Endothelial cell of umbilical vein (primary cell): Measurements from ENCODE around the gene STMN1. TPM values are rescaled to one million over a fixed set of nuclear protein-coding genes. Genes with fewer than 3 reads are reported as not detected.

ENCODE experiments used
- BruUV-seq: library from RNA; stranded (reverse); fragments of 400-500 nt; replicated peaks from 2 replicates; lab custom pipeline; 2021; lab: Mats Ljungman, UMichigan
- CTCF ChIA-PET: fragments of 300-600, 350-600 bp; sonication (Branson Sonifier 250); formaldehyde crosslinking; loops from one replicate; lab custom pipeline; 2021; ENCODE audit warnings: antibody characterized with exemption, inconsistent platforms; lab: Charles Lee
- POLR2A ChIA-PET: fragments of 300-600, 350-600 bp; sonication (Branson Sonifier 250); formaldehyde crosslinking; loops from one replicate; lab custom pipeline; 2021; ENCODE audit warnings: antibody characterized with exemption, inconsistent platforms; lab: Charles Lee
- DNase-seq: peaks from one replicate; pipeline ENCODE4 v3.0.0-alpha.2; 2011; ENCODE audit warnings: low read depth, low spot score
- FAIRE-seq: peaks from 2 replicates; lab custom pipeline; 2011; peaks lifted over from hg19 to GRCh38; lab: Jason Lieb, UNC
- H2AFZ ChIP-seq: 2 replicates; pipeline ENCODE4 v1.6.0; 2012; ENCODE audit warnings: low read depth, low read length, control low read depth, inconsistent platforms
- H3K27ac ChIP-seq: 2 replicates; pipeline ENCODE4 v1.5.1; 2011; ENCODE audit warnings: low read depth, mild to moderate bottlenecking, control low read depth, low read length, moderate library complexity; ENCODE audit not compliant: insufficient read depth
- H3K27me3 ChIP-seq, 2 experiments: 2 replicates each; pipeline versions ENCODE4 v1.6.0 to v1.6.1; 2011; ENCODE audit warnings: low read length in 2 of 2, mixed read lengths in 1 of 2; ENCODE audit not compliant: control insufficient read depth in 2 of 2, insufficient read depth in 2 of 2
- H3K36me3 ChIP-seq, 2 experiments: 2 replicates in 1 of 2; 3 replicates in 1 of 2; pipeline ENCODE4 v1.5.1; 2011; ENCODE audit warnings: low read length in 2 of 2, mild to moderate bottlenecking in 1 of 2, moderate library complexity in 1 of 2; ENCODE audit not compliant: control insufficient read depth in 2 of 2, insufficient read depth in 2 of 2; ENCODE audit errors: extremely low read depth in 1 of 2
- H3K4me1 ChIP-seq: 3 replicates; pipeline ENCODE4 v1.5.1; 2011; ENCODE audit warnings: mild to moderate bottlenecking, low read length; ENCODE audit not compliant: control insufficient read depth, insufficient read depth; ENCODE audit errors: extremely low read depth
- H3K4me2 ChIP-seq: 2 replicates; pipeline ENCODE4 v1.6.1; 2011; ENCODE audit warnings: low read length, control low read depth, mixed read lengths; ENCODE audit not compliant: insufficient read depth
- H3K4me3 ChIP-seq, 3 experiments: fragments of 200-600 bp in 1 of 3; sonication (generic), shearing (Covaris generic) in 1 of 3; replicated peaks in 1 of 3; 2 replicates each; pipeline ENCODE4 v1.5.1; 2011 to 2016; ENCODE audit warnings: control low read depth in 3 of 3, low read length in 3 of 3, mild to moderate bottlenecking in 2 of 3, inconsistent platforms in 1 of 3, low read depth in 1 of 3, moderate library complexity in 1 of 3; ENCODE audit not compliant: insufficient read depth in 1 of 3
- H3K79me2 ChIP-seq: 2 replicates; pipeline ENCODE4 v1.6.0; 2012; ENCODE audit warnings: low read length, inconsistent platforms; ENCODE audit not compliant: control insufficient read depth, insufficient read depth
- H3K9ac ChIP-seq: replicated peaks from 2 replicates; pipeline ENCODE3; 2011; ENCODE audit warnings: low read length, control low read depth; ENCODE audit not compliant: insufficient read depth; ENCODE audit errors: extremely low read depth
- H3K9me1 ChIP-seq: replicated peaks from 3 replicates; pipeline ENCODE4 v1.6.0; 2011; ENCODE audit warnings: mild to moderate bottlenecking, low read length; ENCODE audit not compliant: control insufficient read depth, insufficient read depth; ENCODE audit errors: extremely low read depth
- H3K9me3 ChIP-seq: replicated peaks from 2 replicates; pipeline ENCODE4 v1.5.1; 2012; ENCODE audit warnings: low read length, inconsistent platforms; ENCODE audit not compliant: control insufficient read depth, insufficient read depth
- H4K20me1 ChIP-seq: replicated peaks from 2 replicates; pipeline ENCODE3; 2011; ENCODE audit warnings: mild to moderate bottlenecking, low read length; ENCODE audit not compliant: control insufficient read depth, insufficient read depth; ENCODE audit errors: extremely low read depth
- EZH2 ChIP-seq: IDR thresholded peaks from 2 replicates; pipeline ENCODE4 v1.6.1; 2012; ENCODE audit warnings: borderline replicate concordance, low read depth, mild to moderate bottlenecking, moderate library complexity, low read length, inconsistent platforms; ENCODE audit not compliant: severe bottlenecking
- FOS ChIP-seq: IDR thresholded peaks from 2 replicates; pipeline ENCODE4 v1.6.1; 2011; ENCODE audit warnings: mild to moderate bottlenecking, low read length, moderate library complexity, borderline replicate concordance; ENCODE audit not compliant: insufficient read depth
- GATA2 ChIP-seq: IDR thresholded peaks from 2 replicates; pipeline ENCODE4 v1.7.0; 2011; ENCODE audit warnings: low read depth, mild to moderate bottlenecking, moderate library complexity, mixed read lengths, low read length; ENCODE audit not compliant: insufficient read length, insufficient read depth
- JUN ChIP-seq: IDR thresholded peaks from 2 replicates; pipeline ENCODE4 v1.6.1; 2011; ENCODE audit warnings: borderline replicate concordance, low read depth; ENCODE audit not compliant: insufficient read length, insufficient read depth
- MYC ChIP-seq: IDR thresholded peaks from one replicate; pipeline ENCODE4 v1.6.1; 2011; ENCODE audit warnings: mild to moderate bottlenecking, low read depth, low read length
- POLR2A ChIP-seq: IDR thresholded peaks from 2 replicates; pipeline ENCODE4 v1.6.1; 2012; ENCODE audit warnings: low read depth, mild to moderate bottlenecking, control low read depth, low read length
- POLR2AphosphoS5 ChIP-seq: IDR thresholded peaks from 2 replicates; pipeline ENCODE4 v1.6.1; 2012; ENCODE audit warnings: low read depth, mild to moderate bottlenecking, control low read depth, low read length, moderate library complexity; ENCODE audit not compliant: insufficient read depth
- dilution Hi-C: fragments of 300-500 bp; cut with MboI; formaldehyde crosslinking; loops from one replicate; pipeline ENCODE4 v1.15.0; 2019; ENCODE audit warnings: low sequenced_read_pairs; ENCODE audit not compliant: extremely low pct_ligation_motif_present
- intact Hi-C: fragments of 100-400 bp; cut with micrococcal nuclease; formaldehyde crosslinking; loops from one replicate; pipeline ENCODE4 v1.10.0; 2022
- polyA plus RNA-seq, 4 experiments: library from polyadenylated mRNA; depleted of rRNA in 3 of 4; stranded (reverse) in 3 of 4; unstranded in 1 of 4; fragments of >200 nt; gene quantifications; 2 replicates each; pipeline versions ENCODE4 v1.2.1 to v1.2.3, GENCODE V29; 2011 to 2012; ENCODE audit warnings: missing spikeins in 1 of 4
- total RNA-seq: library from RNA; stranded (reverse); gene quantifications from 2 replicates; pipeline ENCODE4 v1.2.3, GENCODE V29; 2021
- TF ChIP-seq, protein P1 (sequence below), 2 donors: IDR thresholded peaks; 1 replicate in 1 of 2; 2 replicates in 1 of 2; pipeline ENCODE4 v1.5.1; 2011; ENCODE audit warnings: low read length in 2 of 2, mild to moderate bottlenecking in 2 of 2, moderate library complexity in 2 of 2, control low read depth in 1 of 2, inconsistent platforms in 1 of 2, low read depth in 1 of 2; ENCODE audit not compliant: insufficient read depth in 1 of 2; ENCODE audit errors: extremely low read depth in 1 of 2
- TF ChIP-seq, protein P2 (sequence below): IDR thresholded peaks from 2 replicates; pipeline ENCODE4 v1.6.1; 2011; ENCODE audit not compliant: insufficient read depth, insufficient read length

Gene STMN1
- total and polyA plus RNA-seq, 2 donors (not counting 3 experiments of a cell fraction or from before 2014, with no cell fraction given): 102 to 503 TPM

- DNase-seq (no peak), FAIRE-seq (no peak)
- TF ChIP-seq, protein P1, sequence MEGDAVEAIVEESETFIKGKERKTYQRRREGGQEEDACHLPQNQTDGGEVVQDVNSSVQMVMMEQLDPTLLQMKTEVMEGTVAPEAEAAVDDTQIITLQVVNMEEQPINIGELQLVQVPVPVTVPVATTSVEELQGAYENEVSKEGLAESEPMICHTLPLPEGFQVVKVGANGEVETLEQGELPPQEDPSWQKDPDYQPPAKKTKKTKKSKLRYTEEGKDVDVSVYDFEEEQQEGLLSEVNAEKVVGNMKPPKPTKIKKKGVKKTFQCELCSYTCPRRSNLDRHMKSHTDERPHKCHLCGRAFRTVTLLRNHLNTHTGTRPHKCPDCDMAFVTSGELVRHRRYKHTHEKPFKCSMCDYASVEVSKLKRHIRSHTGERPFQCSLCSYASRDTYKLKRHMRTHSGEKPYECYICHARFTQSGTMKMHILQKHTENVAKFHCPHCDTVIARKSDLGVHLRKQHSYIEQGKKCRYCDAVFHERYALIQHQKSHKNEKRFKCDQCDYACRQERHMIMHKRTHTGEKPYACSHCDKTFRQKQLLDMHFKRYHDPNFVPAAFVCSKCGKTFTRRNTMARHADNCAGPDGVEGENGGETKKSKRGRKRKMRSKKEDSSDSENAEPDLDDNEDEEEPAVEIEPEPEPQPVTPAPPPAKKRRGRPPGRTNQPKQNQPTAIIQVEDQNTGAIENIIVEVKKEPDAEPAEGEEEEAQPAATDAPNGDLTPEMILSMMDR (IDR thresholded peaks at IDR 0.05; ENCODE audit: extremely low read depth in 1 of 2, insufficient read depth in 1 of 2, low read depth in 1 of 2, low read length in 2 of 2): no peak
- no peak for TF ChIP-seq POLR2A
- TF ChIP-seq EZH2: no peak
- TF ChIP-seq JUN: no peak
- TF ChIP-seq MYC: no peak
- TF ChIP-seq, protein P2, sequence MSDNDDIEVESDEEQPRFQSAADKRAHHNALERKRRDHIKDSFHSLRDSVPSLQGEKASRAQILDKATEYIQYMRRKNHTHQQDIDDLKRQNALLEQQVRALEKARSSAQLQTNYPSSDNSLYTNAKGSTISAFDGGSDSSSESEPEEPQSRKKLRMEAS: no peak
- TF ChIP-seq GATA2: no peak
- TF ChIP-seq POLR2AphosphoS5: no peak
- TF ChIP-seq FOS: no peak
- Histone ChIP-seq H3K27ac (no peak overlapping the region), H3K4me2 (no peak overlapping the region), H3K4me3 (no peak overlapping the region), H3K9me3 (no peaks in the 10 kb centered on the region), H3K4me1 (peaks cover 7% of the 10 kb centered on the region), H3K79me2 (peaks cover 12% of the 10 kb centered on the region), H4K20me1 (no peaks in the 10 kb centered on the region), H3K9ac (no peak overlapping the region), H2AFZ (no peak overlapping the region), H3K36me3 (no peaks in the 10 kb centered on the region), H3K27me3 (peaks cover 3 to 4% of the 10 kb centered on the region in 2 experiments), H3K9me1 (no peaks in the 10 kb centered on the region)
- ChIA-PET POLR2A (interaction anchor here (0.6 kb wide), 1 partner anchor 230 kb away, joined by 6 read pairs; no protein-coding TSS in a partner anchor), CTCF (interaction anchor here (1.1 to 1.3 kb wide), 3 partner anchors 13 to 88 kb away, joined by 3 to 8 read pairs (median 6); partner anchors contain the start of gene PAFAH2)
- intact Hi-C loops: loop anchor here (10.0 kb wide), 1 partner anchor 246 kb away; the partner anchor contains the start of gene FAM110D
- dilution Hi-C loops: no loop called here
- BruUV-seq: no TSS peak
These were observed 2.8 kb upstream of the STMN1 start for GRCh38 chr1:25909040-25909439.
